ENCODE measurements around the gene WDR13. TPM values are rescaled to one million over a fixed set of nuclear protein-coding genes. Genes with fewer than 3 reads are reported as not detected.

WDR13 gene
- total RNA-seq, 1 experiment from 2014 or later: 48.1 TPM

DNA sequence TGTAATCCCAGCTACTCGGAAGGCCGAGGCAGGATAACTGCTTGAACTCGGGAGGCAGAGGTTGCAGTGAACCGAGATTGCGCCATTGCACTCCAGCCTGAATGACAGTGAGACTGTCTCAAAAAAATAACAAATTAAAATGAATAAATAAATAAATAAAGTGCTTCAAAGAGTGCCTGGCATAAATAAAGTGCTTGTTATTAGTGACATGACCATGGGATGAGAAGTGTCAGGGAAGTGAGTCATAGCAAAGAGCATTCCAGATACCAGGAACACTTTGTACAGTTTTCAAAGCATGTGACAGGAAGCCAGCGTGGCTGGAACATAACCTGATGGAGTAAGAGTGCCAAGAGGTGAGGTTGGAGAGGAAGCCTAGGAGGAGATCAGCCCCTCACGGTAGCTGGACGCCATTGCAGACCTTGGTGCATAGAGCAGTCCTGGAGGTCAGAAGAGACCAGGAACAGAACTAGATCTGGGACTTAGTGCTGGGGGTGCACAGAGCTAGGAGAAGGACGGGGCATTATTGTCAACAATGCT lies 6.0 kb upstream of the WDR13 start:
- no TSS peak for BruUV-seq (replicated peaks)
- Histone ChIP-seq H3K27ac (ENCODE audit: low read depth, low read length, poor library complexity, severe bottlenecking) (no peak overlapping the region), H3K4me1 (ENCODE audit: insufficient read depth, low read length, poor library complexity, severe bottlenecking) (no peaks in the 10 kb centered on the region), H3K36me3 (ENCODE audit: insufficient read depth, low read length, poor library complexity, severe bottlenecking) (no peaks in the 10 kb centered on the region), H3K27me3 (replicated peaks; ENCODE audit: insufficient read depth, low read depth, low read length, poor library complexity) (no peaks in the 10 kb centered on the region), H3K4me3 (ENCODE audit: low read depth, low read length, poor library complexity, severe bottlenecking) (no peak overlapping the region), H3K9me3 (ENCODE audit: low read depth, low read length, poor library complexity, severe bottlenecking) (no peaks in the 10 kb centered on the region)
- POLR2A ChIA-PET (ENCODE audit: low non-redundant PET): no interaction called here
- intact Hi-C loops (cut with micrococcal nuclease; ENCODE audit: unreplicated experiment): no loop called here
- CTCF ChIA-PET: no interaction called here
- no peak for DNase-seq (ENCODE audit: low spot score)
- no peak for TF ChIP-seq EZH2 (IDR thresholded peaks at IDR 0.05; ENCODE audit: borderline replicate concordance, low read depth, low read length, poor library complexity, severe bottlenecking)
- TF ChIP-seq, protein P1, sequence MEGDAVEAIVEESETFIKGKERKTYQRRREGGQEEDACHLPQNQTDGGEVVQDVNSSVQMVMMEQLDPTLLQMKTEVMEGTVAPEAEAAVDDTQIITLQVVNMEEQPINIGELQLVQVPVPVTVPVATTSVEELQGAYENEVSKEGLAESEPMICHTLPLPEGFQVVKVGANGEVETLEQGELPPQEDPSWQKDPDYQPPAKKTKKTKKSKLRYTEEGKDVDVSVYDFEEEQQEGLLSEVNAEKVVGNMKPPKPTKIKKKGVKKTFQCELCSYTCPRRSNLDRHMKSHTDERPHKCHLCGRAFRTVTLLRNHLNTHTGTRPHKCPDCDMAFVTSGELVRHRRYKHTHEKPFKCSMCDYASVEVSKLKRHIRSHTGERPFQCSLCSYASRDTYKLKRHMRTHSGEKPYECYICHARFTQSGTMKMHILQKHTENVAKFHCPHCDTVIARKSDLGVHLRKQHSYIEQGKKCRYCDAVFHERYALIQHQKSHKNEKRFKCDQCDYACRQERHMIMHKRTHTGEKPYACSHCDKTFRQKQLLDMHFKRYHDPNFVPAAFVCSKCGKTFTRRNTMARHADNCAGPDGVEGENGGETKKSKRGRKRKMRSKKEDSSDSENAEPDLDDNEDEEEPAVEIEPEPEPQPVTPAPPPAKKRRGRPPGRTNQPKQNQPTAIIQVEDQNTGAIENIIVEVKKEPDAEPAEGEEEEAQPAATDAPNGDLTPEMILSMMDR (conservative IDR thresholded peaks at IDR 0.05; ENCODE audit: low read depth, low read length): no peak

DNA sequence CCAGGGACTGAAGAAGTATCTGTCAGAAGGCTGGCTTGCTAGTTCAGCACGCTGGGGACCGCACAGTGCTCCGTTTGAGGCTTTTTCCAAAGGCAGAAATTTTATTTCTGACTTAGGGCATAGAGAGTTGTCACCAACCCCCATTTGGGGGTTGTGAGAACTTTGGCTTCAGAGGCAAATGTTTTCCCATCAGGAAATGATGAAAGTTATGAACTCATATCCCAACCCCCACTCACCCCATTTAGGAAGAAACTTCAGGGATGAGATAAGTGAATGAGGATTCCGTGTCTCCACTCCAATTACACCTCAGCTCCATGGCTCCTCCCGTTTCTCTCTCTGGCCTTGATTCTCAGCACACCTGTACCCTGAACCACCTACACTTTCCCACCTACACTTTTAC lies 4.3 kb upstream of the WDR13 start:
- no peaks in the 10 kb centered on the region for H3K27me3 ChIP-seq (replicated peaks; ENCODE audit: insufficient read depth, low read depth, low read length, poor library complexity)
- ChIA-PET POLR2A (ENCODE audit: low non-redundant PET) (no interaction called here), CTCF (no interaction called here)
- intact Hi-C loops (cut with micrococcal nuclease; ENCODE audit: unreplicated experiment): no loop called here
- TF ChIP-seq, protein P1 (conservative IDR thresholded peaks at IDR 0.05; ENCODE audit: low read depth, low read length): no peak
- TF ChIP-seq EZH2 (IDR thresholded peaks at IDR 0.05; ENCODE audit: borderline replicate concordance, low read depth, low read length, poor library complexity, severe bottlenecking): no peak
- no peak overlapping the region for H3K4me3 ChIP-seq (ENCODE audit: low read depth, low read length, poor library complexity, severe bottlenecking)
- H3K27ac ChIP-seq (ENCODE audit: low read depth, low read length, poor library complexity, severe bottlenecking): no peak overlapping the region
- no peaks in the 10 kb centered on the region for H3K4me1 ChIP-seq (ENCODE audit: insufficient read depth, low read length, poor library complexity, severe bottlenecking)
- H3K36me3 ChIP-seq (ENCODE audit: insufficient read depth, low read length, poor library complexity, severe bottlenecking): no peaks in the 10 kb centered on the region
- no peaks in the 10 kb centered on the region for H3K9me3 ChIP-seq (ENCODE audit: low read depth, low read length, poor library complexity, severe bottlenecking)
- no TSS peak for BruUV-seq (replicated peaks)
- no peak for DNase-seq (ENCODE audit: low spot score)

DNA sequence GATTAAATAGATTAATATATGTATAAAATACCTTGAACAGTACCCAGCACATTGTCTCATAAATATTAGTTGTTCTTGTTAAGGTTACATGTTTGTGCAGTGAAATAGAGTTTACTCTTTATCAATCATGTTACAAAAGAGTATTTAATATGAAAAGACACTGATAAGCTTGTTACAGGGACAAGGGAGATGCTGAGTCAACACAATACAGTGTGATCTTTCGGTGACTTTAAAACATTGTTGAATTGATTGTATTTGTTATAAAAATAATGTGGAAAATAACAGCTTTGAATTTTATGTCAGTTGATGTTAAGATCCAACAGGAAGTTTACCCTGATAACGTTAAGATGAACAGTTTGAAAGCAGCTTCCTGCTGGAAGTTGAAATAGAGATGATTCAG lies 1.4 kb upstream of the WDR13 start:
- no peaks in the 10 kb centered on the region for H3K9me3 ChIP-seq (ENCODE audit: low read depth, low read length, poor library complexity, severe bottlenecking)
- no peak for DNase-seq (ENCODE audit: low spot score)
- no peak overlapping the region for H3K27ac ChIP-seq (ENCODE audit: low read depth, low read length, poor library complexity, severe bottlenecking)
- H3K27me3 ChIP-seq (replicated peaks; ENCODE audit: insufficient read depth, low read depth, low read length, poor library complexity): no peaks in the 10 kb centered on the region
- no TSS peak for BruUV-seq (replicated peaks)
- peaks cover 18% of the 10 kb centered on the region for H3K36me3 ChIP-seq (ENCODE audit: insufficient read depth, low read length, poor library complexity, severe bottlenecking)
- no peak for TF ChIP-seq EZH2 (IDR thresholded peaks at IDR 0.05; ENCODE audit: borderline replicate concordance, low read depth, low read length, poor library complexity, severe bottlenecking)
- TF ChIP-seq, protein P1 (conservative IDR thresholded peaks at IDR 0.05; ENCODE audit: low read depth, low read length): no peak
- intact Hi-C loops (cut with micrococcal nuclease; ENCODE audit: unreplicated experiment): loop anchor here (5.0 kb wide), 1 partner anchor 321 kb away; the partner anchor contains the start of gene PIM2
- no peak overlapping the region for H3K4me3 ChIP-seq (ENCODE audit: low read depth, low read length, poor library complexity, severe bottlenecking)
- ChIA-PET POLR2A (ENCODE audit: low non-redundant PET) (interaction anchor here (0.7 kb wide), 1 partner anchor 22 kb away, joined by 16 read pairs; no protein-coding TSS in a partner anchor), CTCF (interaction anchor here (0.7 kb wide), 1 partner anchor 102 kb away, joined by 4 read pairs; no protein-coding TSS in a partner anchor)
- H3K4me1 ChIP-seq (ENCODE audit: insufficient read depth, low read length, poor library complexity, severe bottlenecking): no peaks in the 10 kb centered on the region
